Measurements from ENCODE around the gene CEBPA.

Gene CEBPA

DNA sequence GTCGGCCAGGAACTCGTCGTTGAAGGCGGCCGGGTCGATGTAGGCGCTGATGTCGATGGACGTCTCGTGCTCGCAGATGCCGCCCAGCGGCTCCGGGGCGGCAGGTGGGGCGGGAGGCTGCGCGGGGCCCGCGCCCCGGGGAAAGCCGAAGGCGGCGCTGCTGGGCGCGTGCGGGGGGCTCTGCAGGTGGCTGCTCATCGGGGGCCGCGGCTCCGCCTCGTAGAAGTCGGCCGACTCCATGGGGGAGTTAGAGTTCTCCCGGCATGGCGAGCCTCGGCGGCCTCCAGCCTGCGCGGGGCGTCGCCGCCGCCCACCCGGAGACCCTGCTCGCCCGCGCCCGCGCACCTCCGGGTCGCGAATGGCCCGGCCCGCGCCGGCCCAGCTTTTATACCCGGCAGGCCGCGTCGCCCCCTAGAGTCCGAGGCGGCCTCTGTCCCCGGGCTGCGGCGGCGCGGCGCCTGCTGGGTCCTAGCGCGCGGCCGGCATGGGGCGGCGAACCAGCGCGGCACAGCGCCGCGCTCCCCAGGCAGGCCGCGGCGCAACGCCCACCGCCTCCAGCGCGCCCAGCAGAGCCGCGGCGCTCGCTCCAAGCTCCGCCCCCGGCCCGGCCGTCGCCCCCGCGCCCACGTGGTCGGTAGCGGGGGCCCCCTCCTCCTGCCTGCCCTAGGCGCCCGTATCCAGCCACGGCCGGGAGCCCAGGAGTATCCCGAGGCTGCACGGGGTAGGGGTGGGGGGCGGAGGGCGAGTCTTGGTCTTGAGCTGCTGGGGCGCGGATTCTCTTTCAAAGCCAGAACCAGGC is at the start of gene CEBPA:
Gene CEBPA (minus strand): TSS at position 360 of the 799 bp plus-strand sequence. CDS start 120 bp downstream, at position 240.
- TF ChIP-seq EZH2 (optimal IDR thresholded peaks at IDR 0.05; ENCODE audit: low read depth, low read length) (no peak), CTCF (IDR thresholded peaks at IDR 0.05; ENCODE audit: low read length) (no peak), EZH2phosphoT487 (IDR thresholded peaks at IDR 0.05; ENCODE audit: low read length) (no peak)
- H3K27ac ChIP-seq (ENCODE audit: low read length), result no peak within 1 kb of the TSS
- H3K4me2 ChIP-seq (ENCODE audit: low read depth, low read length), result no peak within 1 kb of the TSS; the same call in 1 of the 2 replicates
- no peaks in the 10 kb centered on the region for H3K4me1 ChIP-seq (ENCODE audit: low read length)
- DNase-seq, result peak; percentile 29
- H3K9me2 ChIP-seq (replicated peaks; ENCODE audit: insufficient read depth, low read length), result no peaks in the 10 kb centered on the region
- H3K9ac ChIP-seq (ENCODE audit: low read length), result no peak within 1 kb of the TSS
- no peaks in the 10 kb centered on the region for H3F3A ChIP-seq (ENCODE audit: insufficient read depth, low read length)
- peak within 1 kb of the TSS; percentile 24; the same call in 1 of the 2 replicates for H3K4me3 ChIP-seq (ENCODE audit: low read length)
- no peak within 1 kb of the TSS for H2AFZ ChIP-seq (ENCODE audit: low read length)
- H3K36me3 ChIP-seq (replicated peaks; ENCODE audit: insufficient read depth, low read length), result no peaks in the 10 kb centered on the region
- no peaks in the 10 kb centered on the region for H4K20me1 ChIP-seq (ENCODE audit: insufficient read depth, low read length)
- H3K79me2 ChIP-seq (ENCODE audit: low read length), result no peaks in the 10 kb centered on the region
- H3K27me3 ChIP-seq (replicated peaks; ENCODE audit: insufficient read depth, low read length), result peaks cover 62% of the 10 kb centered on the region
- no peaks in the 10 kb centered on the region for H3K9me3 ChIP-seq (replicated peaks; ENCODE audit: insufficient read depth, low read length)

DNA sequence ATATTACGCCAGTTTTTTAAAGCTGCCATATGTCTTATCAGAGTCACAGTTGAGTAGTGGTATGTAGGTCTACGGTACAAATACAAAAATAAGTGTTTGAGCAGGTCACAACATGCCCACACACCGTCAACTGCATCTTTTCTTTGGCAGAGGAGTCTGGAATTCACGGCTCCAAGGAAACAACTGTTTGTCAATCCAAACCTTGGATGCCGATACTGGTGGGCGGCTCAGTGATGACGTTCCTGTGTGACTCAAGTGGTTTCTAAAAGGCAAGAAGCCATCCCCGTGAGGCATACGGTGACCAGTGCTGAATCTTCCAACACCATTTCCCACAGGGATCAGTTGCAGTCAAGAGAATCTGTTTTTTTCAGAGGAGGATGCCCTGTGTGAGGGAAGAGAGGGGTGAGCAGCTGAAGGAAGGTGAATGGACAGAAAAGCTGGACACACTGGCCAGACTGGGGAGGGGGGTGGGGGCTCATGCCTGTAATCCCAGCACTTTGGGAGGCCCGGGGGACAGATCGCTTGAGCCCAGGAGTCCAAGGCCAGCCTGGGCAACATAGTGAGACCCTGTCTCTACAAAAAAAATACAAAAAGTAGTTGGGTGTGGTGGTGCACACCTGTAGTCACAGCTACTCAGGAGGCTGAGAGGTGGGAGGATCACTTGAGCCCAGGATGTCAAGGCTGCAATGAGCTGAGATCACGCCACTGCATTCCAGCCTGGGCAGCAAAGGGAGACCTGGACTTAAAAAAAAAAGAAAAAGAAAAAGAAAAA is 48.4 kb upstream of the CEBPA start:
- H3K27ac ChIP-seq (ENCODE audit: low read length), result no peak overlapping the region
- no peaks in the 10 kb centered on the region for H3K9me3 ChIP-seq (replicated peaks; ENCODE audit: insufficient read depth, low read length)
- peaks cover 64% of the 10 kb centered on the region for H3K27me3 ChIP-seq (replicated peaks; ENCODE audit: insufficient read depth, low read length)
- H4K20me1 ChIP-seq (ENCODE audit: insufficient read depth, low read length), result no peaks in the 10 kb centered on the region
- no peak for DNase-seq
- H3F3A ChIP-seq (ENCODE audit: insufficient read depth, low read length), result no peaks in the 10 kb centered on the region
- no peak overlapping the region for H3K4me2 ChIP-seq (ENCODE audit: low read depth, low read length)
- no peak overlapping the region for H3K4me3 ChIP-seq (ENCODE audit: low read length)
- H3K9me2 ChIP-seq (replicated peaks; ENCODE audit: insufficient read depth, low read length), result no peaks in the 10 kb centered on the region
- H2AFZ ChIP-seq (ENCODE audit: low read length), result no peak overlapping the region
- no peak overlapping the region for H3K9ac ChIP-seq (ENCODE audit: low read length)
- no peaks in the 10 kb centered on the region for H3K79me2 ChIP-seq (ENCODE audit: low read length)
- H3K36me3 ChIP-seq (replicated peaks; ENCODE audit: insufficient read depth, low read length), result no peaks in the 10 kb centered on the region
- no peak for TF ChIP-seq EZH2 (optimal IDR thresholded peaks at IDR 0.05; ENCODE audit: low read depth, low read length)
- TF ChIP-seq EZH2phosphoT487 (IDR thresholded peaks at IDR 0.05; ENCODE audit: low read length), result no peak
- TF ChIP-seq CTCF (IDR thresholded peaks at IDR 0.05; ENCODE audit: low read length), result no peak
- no peaks in the 10 kb centered on the region for H3K4me1 ChIP-seq (ENCODE audit: low read length)

DNA sequence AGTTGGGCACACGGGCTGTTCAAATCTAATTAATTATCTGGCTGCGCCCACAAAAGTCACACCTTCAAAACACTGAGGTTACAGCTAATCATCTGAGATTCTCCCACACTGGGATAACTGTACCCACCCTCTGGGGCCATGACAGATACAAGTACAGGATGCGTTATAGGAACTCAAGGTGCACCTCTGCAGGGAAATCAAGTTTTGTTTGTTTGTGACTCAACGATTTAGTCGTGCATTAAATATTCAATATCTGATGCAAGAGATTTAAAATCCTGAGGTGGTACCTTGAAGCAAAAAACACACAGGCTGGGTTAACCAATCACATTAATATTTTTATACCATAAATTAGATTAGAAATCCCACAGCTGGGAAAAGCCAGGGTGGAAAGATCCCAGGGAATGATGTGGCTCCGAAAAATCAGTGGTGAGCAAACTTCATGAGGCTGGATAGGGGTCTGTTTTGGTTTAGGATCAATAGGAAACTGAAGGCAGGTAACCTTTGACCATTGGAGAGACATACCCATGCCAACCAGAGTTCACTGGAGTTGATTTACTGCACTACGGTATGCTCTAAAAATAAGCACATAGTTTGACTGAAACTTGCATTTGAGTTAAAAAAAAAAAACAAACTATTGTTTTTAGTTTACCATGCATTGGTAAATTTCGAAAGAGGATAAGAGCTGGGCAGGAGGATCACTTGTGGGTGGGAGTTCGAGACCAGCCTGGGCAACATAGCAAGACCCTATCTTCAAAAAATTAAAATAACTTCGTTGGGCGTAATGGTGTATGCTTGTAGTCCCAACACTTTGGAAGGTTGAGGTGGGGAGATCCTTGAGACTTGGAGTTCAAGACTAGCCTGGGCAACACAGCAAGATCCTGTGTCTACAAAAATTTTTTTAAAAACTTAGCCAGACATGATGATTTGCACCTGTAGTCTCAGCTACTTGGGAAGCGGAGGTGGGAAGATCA is 47.3 kb upstream of the CEBPA start:
- H3F3A ChIP-seq (ENCODE audit: insufficient read depth, low read length), result no peaks in the 10 kb centered on the region
- H3K27me3 ChIP-seq (replicated peaks; ENCODE audit: insufficient read depth, low read length), result peaks cover 73% of the 10 kb centered on the region
- TF ChIP-seq EZH2phosphoT487 (IDR thresholded peaks at IDR 0.05; ENCODE audit: low read length), result no peak
- TF ChIP-seq EZH2 (optimal IDR thresholded peaks at IDR 0.05; ENCODE audit: low read depth, low read length), result no peak
- TF ChIP-seq CTCF (IDR thresholded peaks at IDR 0.05; ENCODE audit: low read length), result no peak
- H3K9ac ChIP-seq (ENCODE audit: low read length), result no peak overlapping the region
- H3K9me3 ChIP-seq (replicated peaks; ENCODE audit: insufficient read depth, low read length), result no peaks in the 10 kb centered on the region
- H3K9me2 ChIP-seq (replicated peaks; ENCODE audit: insufficient read depth, low read length), result no peaks in the 10 kb centered on the region
- no peaks in the 10 kb centered on the region for H4K20me1 ChIP-seq (ENCODE audit: insufficient read depth, low read length)
- H2AFZ ChIP-seq (ENCODE audit: low read length), result no peak overlapping the region
- no peak overlapping the region for H3K4me3 ChIP-seq (ENCODE audit: low read length)
- H3K79me2 ChIP-seq (ENCODE audit: low read length), result no peaks in the 10 kb centered on the region
- no peak for DNase-seq
- no peak overlapping the region for H3K27ac ChIP-seq (ENCODE audit: low read length)
- H3K4me2 ChIP-seq (ENCODE audit: low read depth, low read length), result no peak overlapping the region
- H3K36me3 ChIP-seq (replicated peaks; ENCODE audit: insufficient read depth, low read length), result no peaks in the 10 kb centered on the region
- no peaks in the 10 kb centered on the region for H3K4me1 ChIP-seq (ENCODE audit: low read length)
